DND-41 (cell line): ENCODE results near the gene PXT1.

Source experiments
- ATAC-seq: fragments of 200-7000 bp; cut with Tn5 transposase; 3 replicates; pipeline ENCODE4 v1.9.1; 2021; ENCODE audit warnings: low read depth; ENCODE audit not compliant: insufficient read depth
- DNase-seq: peaks from one replicate; pipeline ENCODE4 v3.0.0-alpha.2; 2020
- H2AFZ ChIP-seq: 2 replicates; pipeline ENCODE4 v1.6.0; 2012; ENCODE audit warnings: low read depth, low read length
- H3K27ac ChIP-seq: 2 replicates; pipeline ENCODE4 v1.5.1; 2012; ENCODE audit warnings: low read length, inconsistent platforms
- H3K27me3 ChIP-seq: fragments of 200-600 bp; sonication (generic); 2 replicates; pipeline ENCODE4 v1.6.0; 2012; ENCODE audit warnings: low read length, mild to moderate bottlenecking, inconsistent platforms; ENCODE audit not compliant: insufficient read depth, poor library complexity
- H3K36me3 ChIP-seq: 2 replicates; pipeline ENCODE4 v1.5.1; 2012; ENCODE audit warnings: low read length, inconsistent platforms; ENCODE audit not compliant: insufficient read depth
- H3K4me1 ChIP-seq: 2 replicates; pipeline ENCODE4 v1.5.1; 2012; ENCODE audit warnings: mild to moderate bottlenecking, low read length; ENCODE audit not compliant: insufficient read depth
- H3K4me2 ChIP-seq: 2 replicates; pipeline ENCODE4 v1.6.0; 2012; ENCODE audit warnings: mild to moderate bottlenecking, moderate library complexity, low read length, inconsistent platforms; ENCODE audit not compliant: insufficient read depth
- H3K4me3 ChIP-seq, 2 experiments: fragments of 200-600 bp in 1 of 2; shearing (Covaris generic) in 1 of 2; 2 replicates each; pipeline ENCODE4 v1.5.1; 2012 to 2016; ENCODE audit warnings: inconsistent platforms in 2 of 2, low read length in 2 of 2, mild to moderate bottlenecking in 2 of 2, low read depth in 1 of 2, moderate library complexity in 1 of 2
- H3K79me2 ChIP-seq: 2 replicates; pipeline ENCODE4 v1.6.0; 2012; ENCODE audit warnings: low read length, inconsistent platforms; ENCODE audit not compliant: insufficient read depth
- H3K9ac ChIP-seq: 2 replicates; pipeline ENCODE4 v1.6.0; 2012; ENCODE audit warnings: low read depth, mild to moderate bottlenecking, inconsistent platforms, low read length, moderate library complexity
- H3K9me3 ChIP-seq: 2 replicates; pipeline ENCODE4 v1.5.1; 2012; ENCODE audit warnings: low read length, moderate library complexity, mild to moderate bottlenecking, inconsistent platforms; ENCODE audit not compliant: insufficient read depth, severe bottlenecking
- H4K20me1 ChIP-seq: 2 replicates; pipeline ENCODE4 v1.6.0; 2012; ENCODE audit warnings: low read length; ENCODE audit not compliant: insufficient read depth
- CTCF ChIP-seq: IDR thresholded peaks from 2 replicates; pipeline ENCODE4 v1.5.1; 2012; ENCODE audit warnings: borderline replicate concordance, low read length, moderate library complexity, mild to moderate bottlenecking; ENCODE audit not compliant: poor library complexity, severe bottlenecking; ENCODE audit errors: extremely low read depth
- EZH2 ChIP-seq: IDR thresholded peaks from 3 replicates; pipeline ENCODE4 v1.6.1; 2012; ENCODE audit warnings: borderline replicate concordance, low read depth, mild to moderate bottlenecking, moderate library complexity, low read length, inconsistent platforms; ENCODE audit not compliant: severe bottlenecking

PXT1 gene

DNA sequence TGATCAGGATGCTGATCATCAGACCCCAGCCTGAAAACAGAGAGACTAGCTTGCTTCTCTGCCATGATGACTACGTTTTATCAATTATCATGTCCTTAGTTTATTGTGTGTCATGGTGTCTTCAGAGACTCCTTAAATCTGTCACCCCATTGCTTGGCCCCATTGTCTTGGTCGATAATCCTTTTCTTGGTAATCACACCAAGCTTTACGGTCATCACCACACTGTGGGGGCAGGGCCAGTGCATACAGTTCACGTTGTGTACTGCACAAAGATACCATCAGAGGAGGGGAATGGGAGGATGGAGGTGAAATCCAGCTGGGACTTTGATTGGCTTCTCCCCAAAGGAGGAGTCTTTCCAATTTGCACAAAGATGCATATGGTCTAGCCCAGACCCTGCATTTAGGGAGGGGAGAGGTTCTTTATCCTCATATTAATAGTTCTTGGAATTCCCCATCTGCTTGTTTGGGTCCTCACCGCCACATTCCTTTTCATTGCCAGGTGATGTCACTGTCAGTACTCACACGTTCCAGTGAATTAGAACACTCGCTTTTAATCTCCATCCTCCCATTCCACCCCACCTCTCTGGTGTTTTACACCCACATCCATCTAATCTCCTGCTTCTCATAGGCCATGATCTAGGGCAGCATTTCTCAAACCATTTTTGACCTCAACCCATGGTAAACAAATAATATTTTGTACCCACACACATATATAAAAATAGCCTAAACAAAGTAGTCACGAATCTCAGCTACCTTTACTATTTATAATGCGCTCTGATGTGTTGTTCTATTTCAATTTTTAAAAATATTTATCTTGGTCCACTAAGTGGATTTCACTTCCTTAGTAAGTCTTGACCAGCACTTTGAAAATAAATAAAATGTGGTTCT is 60.9 kb downstream of the PXT1 start:
- no peak overlapping the region for H2AFZ ChIP-seq
- no peak for ATAC-seq
- H3K4me3 ChIP-seq, result no peak overlapping the region
- no peaks in the 10 kb centered on the region for H3K79me2 ChIP-seq
- no peak overlapping the region for H3K4me2 ChIP-seq
- no peak for TF ChIP-seq EZH2
- TF ChIP-seq CTCF, result no peak
- H4K20me1 ChIP-seq, result no peaks in the 10 kb centered on the region
- no peaks in the 10 kb centered on the region for H3K9me3 ChIP-seq
- H3K4me1 ChIP-seq, result peaks cover 7% of the 10 kb centered on the region
- peaks cover 37% of the 10 kb centered on the region for H3K27me3 ChIP-seq
- H3K27ac ChIP-seq, result no peak overlapping the region
- no peaks in the 10 kb centered on the region for H3K36me3 ChIP-seq
- no peak for DNase-seq
- H3K9ac ChIP-seq, result no peak overlapping the region

DNA sequence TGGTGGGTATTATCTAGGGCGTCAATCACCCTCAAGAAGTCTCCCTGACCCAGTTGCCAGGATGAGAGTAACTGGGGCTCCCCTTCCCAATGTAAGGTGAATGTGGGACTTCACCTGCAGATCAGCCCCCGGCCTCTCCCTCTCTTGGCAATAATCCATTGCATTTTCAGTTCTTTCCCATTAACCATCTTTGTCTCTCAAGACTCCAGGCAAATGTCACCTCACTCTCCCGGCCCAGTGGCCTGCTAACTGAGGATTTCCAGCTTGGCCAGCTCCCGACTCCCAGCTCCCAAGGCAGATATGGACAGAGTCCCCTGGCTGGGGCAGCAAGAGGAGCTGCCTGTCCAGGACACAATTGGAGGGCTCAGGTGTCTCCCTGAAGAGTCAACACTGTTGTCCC is 62.5 kb downstream of the PXT1 start:
- peaks cover 25% of the 10 kb centered on the region for H3K27me3 ChIP-seq
- no peak for ATAC-seq
- H3K36me3 ChIP-seq, result no peaks in the 10 kb centered on the region
- no peak overlapping the region for H3K27ac ChIP-seq
- no peak overlapping the region for H3K4me2 ChIP-seq
- no peaks in the 10 kb centered on the region for H3K9me3 ChIP-seq
- no peak overlapping the region for H3K9ac ChIP-seq
- no peak for TF ChIP-seq EZH2
- no peak for TF ChIP-seq CTCF
- no peak for DNase-seq
- no peaks in the 10 kb centered on the region for H3K79me2 ChIP-seq
- H3K4me1 ChIP-seq, result no peaks in the 10 kb centered on the region
- H3K4me3 ChIP-seq, result no peak overlapping the region
- no peaks in the 10 kb centered on the region for H4K20me1 ChIP-seq
- no peak overlapping the region for H2AFZ ChIP-seq

DNA sequence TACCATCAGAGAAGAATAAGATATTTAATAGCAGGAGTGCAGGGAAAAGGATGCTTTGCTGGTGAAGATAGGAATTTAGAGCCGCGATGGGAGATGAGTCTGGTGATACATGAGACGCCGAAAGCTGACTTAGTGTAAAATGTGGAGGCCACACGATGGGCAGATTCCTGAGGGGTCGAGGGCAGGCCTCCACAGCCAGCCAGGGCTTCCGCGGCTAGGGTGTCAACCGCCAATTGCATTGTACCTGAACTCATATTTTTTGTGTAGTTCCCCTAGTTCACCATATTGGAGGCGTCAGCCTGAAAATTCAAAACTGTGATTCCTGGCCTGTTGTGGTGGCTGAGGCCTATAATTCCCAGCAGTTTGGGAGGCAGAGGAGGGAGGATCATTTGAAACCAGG is 63.7 kb downstream of the PXT1 start:
- Histone ChIP-seq H3K79me2 (no peaks in the 10 kb centered on the region), H3K27ac (no peak overlapping the region), H3K27me3 (peaks cover 25% of the 10 kb centered on the region), H2AFZ (no peak overlapping the region), H3K4me1 (no peaks in the 10 kb centered on the region), H3K36me3 (no peaks in the 10 kb centered on the region), H3K9ac (no peak overlapping the region), H3K4me2 (no peak overlapping the region), H3K9me3 (no peaks in the 10 kb centered on the region), H3K4me3 (no peak overlapping the region), H4K20me1 (no peaks in the 10 kb centered on the region)
- TF ChIP-seq CTCF (no peak), EZH2 (no peak)
- DNase-seq, result no peak
- ATAC-seq, result no peak
